GM19328 (cell line): ENCODE measurements around the gene TMEM8B.

ENCODE experiments used
- ATAC-seq: cut with Tn5 transposase; IDR thresholded peaks from one replicate; pipeline ENCODE4 v1.9.1; 2021; ENCODE audit warnings: mild to moderate bottlenecking, moderate library complexity; ENCODE audit not compliant: unreplicated experiment

The TMEM8B gene, protein sequence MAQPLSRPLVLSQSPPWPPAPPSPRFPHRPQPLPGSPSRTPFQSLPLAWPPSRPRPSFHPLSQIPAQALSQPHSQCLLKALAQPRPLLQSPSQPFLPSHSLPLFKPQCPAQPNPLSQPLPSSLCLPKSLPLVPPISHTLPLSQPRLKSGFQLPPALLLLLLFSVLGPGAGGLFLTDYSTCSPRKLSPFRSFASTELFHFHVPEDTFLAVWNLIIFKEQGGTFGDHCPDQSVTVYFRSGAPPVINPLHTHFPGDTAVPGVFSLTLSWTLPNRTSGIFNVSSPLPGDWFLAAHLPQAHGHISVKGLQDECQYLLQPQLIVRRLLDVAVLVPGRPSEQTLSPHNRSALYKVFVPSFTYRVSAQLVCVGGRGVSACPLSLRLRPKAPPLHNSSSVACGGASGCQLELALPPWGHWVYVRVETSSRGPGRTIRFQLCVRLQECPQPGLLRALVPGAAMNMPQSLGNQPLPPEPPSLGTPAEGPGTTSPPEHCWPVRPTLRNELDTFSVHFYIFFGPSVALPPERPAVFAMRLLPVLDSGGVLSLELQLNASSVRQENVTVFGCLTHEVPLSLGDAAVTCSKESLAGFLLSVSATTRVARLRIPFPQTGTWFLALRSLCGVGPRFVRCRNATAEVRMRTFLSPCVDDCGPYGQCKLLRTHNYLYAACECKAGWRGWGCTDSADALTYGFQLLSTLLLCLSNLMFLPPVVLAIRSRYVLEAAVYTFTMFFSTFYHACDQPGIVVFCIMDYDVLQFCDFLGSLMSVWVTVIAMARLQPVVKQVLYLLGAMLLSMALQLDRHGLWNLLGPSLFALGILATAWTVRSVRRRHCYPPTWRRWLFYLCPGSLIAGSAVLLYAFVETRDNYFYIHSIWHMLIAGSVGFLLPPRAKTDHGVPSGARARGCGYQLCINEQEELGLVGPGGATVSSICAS

GRCh38 chr9:35829084-35829763, at the start of gene TMEM8B:
Gene TMEM8B, plus strand, starts transcription at chr9:35829228. Its CDS starts 220 bp downstream, at chr9:35829448.
- peak; percentile 72 for ATAC-seq

DNA sequence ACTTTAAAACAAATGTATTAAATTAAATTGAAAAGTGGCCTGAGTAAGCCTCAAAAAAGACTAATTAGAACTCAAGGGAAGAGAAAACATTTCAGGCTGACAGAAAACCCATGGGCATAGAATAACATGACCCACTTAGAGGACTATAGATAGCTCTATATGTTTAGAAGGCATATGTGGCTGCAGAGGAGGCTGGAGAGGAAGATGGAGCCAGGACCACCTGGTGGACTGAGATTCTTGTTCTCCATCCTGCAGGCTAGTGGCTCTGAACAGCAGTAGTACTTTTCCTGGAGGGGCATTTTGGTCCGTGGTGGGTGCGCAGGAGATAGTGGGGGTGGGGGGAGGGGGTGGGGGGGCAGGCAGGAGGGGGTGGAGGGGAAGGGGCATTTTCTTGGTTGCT, 48.0 kb upstream of the TMEM8B start:
- no peak for ATAC-seq

- ATAC-seq: no peak
Observed at GRCh38 chr9:35783418-35783817, 45.6 kb upstream of the TMEM8B start.

DNA sequence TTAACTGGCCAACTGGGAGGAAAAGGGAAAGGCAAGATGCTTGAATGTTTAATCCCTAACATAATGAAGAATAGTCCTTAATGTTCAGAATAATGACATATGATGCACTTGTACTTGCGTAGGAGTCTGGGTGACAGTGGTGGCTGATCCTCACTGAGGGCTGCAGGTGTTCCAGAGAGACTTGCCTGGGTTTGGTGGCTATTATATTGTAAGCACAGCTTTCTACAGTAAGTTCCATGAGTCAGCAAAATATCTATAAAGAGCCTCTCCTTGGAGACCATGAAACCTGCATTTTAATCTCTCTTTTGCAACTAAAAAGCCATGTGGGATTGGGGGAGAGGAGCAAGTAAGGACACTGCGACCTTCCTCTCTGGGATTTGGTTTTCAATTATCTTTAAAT, 39.5 kb upstream of the TMEM8B start:
- no peak for ATAC-seq

DNA sequence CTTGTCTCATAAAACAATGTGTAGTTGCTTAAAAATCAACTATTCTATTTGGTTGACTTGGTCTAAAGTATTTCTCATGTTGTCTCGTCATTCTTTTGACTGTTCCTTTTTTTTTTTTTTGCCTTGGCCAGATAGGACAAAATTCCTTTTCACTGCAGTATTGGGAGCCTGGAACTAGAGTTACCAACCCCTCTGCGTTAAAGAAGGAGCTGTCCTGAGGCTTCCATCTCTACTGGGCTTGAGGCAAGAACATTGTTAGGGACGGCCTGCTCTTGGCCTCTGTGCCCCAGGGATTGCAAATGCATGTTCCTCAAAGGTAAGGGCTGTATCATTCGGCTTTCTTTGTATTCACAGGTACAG, 39.0 kb upstream of the TMEM8B start:
- no peak for ATAC-seq

DNA sequence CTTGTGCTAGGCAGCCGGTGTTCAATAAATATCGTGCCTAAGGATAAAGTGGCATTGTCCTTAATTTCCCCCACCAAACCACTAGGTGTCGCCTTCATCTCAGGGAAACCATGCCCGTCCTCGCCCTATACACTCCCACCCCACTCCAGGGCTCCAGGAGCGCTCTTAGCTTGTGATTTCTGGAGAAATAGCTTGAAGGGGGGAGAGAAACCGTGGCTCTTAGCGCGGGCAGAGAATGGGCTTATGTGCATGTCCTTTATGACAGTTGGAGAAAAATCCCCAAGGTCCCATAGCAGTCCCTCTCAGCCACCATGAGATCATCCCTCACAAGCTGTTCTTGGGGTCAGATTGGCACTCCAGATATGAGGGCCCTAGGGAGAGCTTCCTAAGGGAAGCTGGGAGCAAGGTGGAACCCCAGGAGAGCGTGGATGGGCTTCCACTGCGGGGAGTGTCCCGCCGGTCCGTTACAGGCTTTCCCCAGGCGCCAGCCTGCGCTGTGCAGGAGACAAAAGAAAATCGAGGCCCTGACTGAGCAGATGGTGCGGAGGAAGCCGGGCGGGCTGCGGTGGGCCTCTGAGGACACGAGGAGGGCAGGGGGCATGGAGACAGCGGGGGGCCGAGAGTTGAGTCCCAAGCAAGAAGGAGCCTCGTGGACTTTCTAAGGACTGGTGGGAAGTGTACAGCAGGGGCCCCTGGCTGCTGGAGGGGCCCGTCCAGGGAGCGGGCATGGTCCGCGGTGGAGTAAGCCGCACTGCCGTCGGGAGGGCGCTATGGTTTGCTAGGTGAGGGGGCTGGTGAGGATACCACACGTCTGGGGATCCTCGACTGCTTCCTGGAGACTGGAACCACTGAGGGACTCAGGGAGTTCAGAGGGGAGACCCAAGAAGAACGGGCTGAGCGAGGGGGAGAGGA, 38.4 kb upstream of the TMEM8B start:
- no peak for ATAC-seq

- ATAC-seq: no peak
Observed at GRCh38 chr9:35791297-35791921, 37.6 kb upstream of the TMEM8B start, which contains the start of gene NPR2. Gene NPR2, plus strand, starts transcription at chr9:35791591. Its CDS starts 818 bp downstream, at chr9:35792409.

DNA sequence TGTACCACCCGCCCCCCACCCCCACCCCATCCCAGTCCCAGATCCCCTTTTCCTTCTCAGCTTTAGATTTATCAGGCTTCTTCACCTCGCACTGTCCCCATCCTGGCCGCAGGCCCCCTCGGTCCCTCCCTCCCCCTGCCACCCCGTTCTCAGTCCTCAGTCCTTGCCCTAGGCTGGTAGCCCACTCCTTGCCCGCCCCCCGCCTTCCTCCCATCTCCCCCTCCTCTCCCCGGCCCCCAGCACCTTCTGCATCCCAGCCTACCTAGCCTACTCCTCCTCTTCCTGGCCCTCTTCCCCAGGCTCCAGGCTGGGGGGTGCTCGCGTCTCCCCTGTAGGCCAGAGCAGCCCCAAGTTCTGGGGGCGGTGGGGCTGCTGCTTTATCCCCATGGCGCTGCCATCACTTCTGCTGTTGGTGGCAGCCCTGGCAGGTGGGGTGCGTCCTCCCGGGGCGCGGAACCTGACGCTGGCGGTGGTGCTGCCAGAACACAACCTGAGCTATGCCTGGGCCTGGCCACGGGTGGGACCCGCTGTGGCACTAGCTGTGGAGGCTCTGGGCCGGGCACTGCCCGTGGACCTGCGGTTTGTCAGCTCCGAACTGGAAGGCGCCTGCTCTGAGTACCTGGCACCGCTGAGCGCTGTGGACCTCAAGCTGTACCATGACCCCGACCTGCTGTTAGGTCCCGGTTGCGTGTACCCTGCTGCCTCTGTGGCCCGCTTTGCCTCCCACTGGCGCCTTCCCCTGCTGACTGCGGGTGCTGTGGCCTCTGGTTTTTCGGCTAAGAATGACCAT, 36.8 kb upstream of the TMEM8B start:
- ATAC-seq: no peak

DNA sequence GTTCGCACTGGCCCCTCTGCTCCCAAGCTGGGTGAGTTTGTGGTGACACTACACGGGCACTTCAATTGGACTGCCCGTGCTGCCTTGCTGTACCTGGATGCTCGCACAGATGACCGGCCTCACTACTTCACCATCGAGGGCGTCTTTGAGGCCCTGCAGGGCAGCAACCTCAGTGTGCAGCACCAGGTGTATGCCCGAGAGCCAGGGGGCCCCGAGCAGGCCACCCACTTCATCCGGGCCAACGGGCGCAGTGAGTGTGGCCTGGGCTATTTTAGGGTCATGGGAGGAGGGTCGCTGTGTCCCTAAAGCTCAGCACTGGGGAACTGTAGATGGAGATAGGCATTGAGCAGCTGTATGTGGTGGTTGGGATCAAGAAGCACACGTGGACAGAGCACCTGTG, 36.2 kb upstream of the TMEM8B start:
- ATAC-seq: no peak

GRCh38 chr9:35793461-35793860, 35.6 kb upstream of the TMEM8B start:
- ATAC-seq: no peak

- ATAC-seq: no peak
Observed at GRCh38 chr9:35795695-35796094, 33.3 kb upstream of the TMEM8B start.

DNA sequence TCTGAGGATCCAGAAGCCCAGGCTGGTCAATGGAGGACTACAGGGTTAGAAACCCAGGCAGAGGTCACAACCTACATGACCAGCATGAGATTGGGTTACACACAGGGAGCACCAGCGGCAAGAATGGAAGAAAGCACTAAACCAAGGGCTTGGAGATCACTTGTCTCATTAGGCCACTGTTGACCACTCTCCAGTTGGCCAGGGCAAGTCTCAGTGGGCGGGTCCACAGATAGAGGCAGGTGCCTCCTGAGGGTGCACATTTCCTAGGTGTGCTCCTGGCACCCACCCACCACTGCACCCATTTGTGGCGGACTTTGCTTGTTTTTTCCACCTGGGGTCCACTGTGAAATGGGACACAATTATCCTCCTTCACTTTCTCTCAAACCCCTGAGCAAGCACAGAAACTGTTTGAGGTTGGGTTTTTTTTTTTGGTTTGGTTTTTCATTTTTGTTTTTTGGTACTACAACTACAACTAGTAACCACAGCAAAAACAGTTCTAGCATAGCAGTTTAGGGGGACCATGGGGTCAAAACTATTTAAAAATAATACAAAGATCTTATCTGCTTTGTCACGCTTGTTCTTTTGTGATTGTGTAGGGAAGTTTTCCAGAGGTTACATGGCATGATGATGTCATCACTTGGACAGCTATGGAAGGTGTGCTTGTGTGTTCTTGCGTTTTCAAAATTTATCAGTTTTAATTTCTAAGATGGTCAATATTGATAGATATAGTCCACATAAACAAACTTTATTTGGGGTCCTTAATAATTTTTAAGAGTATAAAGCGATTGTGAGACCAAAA, 31.5 kb upstream of the TMEM8B start:
- no peak for ATAC-seq

GRCh38 chr9:35798658-35799374, 30.2 kb upstream of the TMEM8B start:
- ATAC-seq: no peak

DNA sequence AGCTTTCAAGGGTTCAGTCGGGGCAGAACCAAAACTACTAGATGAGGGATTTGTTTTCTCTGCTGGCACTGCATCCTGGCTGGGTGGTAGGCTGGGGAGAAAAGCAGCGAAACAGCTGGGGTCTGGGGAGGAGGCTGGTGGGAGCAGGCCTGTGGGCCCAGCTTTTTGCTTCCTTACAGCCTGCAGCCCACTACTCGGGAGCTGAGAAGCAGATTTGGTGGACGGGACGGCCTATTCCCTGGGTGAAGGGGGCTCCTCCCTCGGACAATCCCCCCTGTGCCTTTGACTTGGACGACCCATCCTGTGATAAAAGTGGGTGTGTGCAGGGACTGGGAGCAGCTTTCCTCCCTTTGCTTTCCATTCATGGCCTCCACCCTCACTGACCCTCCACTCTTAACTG, 28.5 kb upstream of the TMEM8B start:
- no peak for ATAC-seq

- ATAC-seq: no peak
Observed at GRCh38 chr9:35801328-35802128, 27.5 kb upstream of the TMEM8B start.

GRCh38 chr9:35806101-35806500, 22.9 kb upstream of the TMEM8B start:
- ATAC-seq: no peak

- no peak for ATAC-seq
Observed at GRCh38 chr9:35808433-35808832, 20.6 kb upstream of the TMEM8B start.
